Superior temporal gyrus (tissue), 1 donor: ENCODE measurements around the gene SLIT3.
"Not testable (repeated sequence)": the region's sequence is repeated elsewhere in the genome, so short reads cannot be mapped to it uniquely, and the experiment has no call there.

Experiments used
- DNase-seq: peaks from one replicate; pipeline ENCODE4 v3.0.0-alpha.2; 2016; ENCODE audit errors: extremely low spot score

Gene SLIT3

GRCh38 chr5:168646335-168646734 is 654.6 kb downstream of the SLIT3 start:
- no peak for DNase-seq

- no peak for DNase-seq
Observed at GRCh38 chr5:168645195-168645594, 655.7 kb downstream of the SLIT3 start.

- DNase-seq, result no peak
Observed at GRCh38 chr5:168642019-168642418, 658.9 kb downstream of the SLIT3 start.

- DNase-seq, result not testable (repeated sequence)
Observed at GRCh38 chr5:168638846-168639245, 662.1 kb downstream of the SLIT3 start.

GRCh38 chr5:168637793-168638192 is 663.1 kb downstream of the SLIT3 start:
- no peak for DNase-seq

- no peak for DNase-seq
Observed at GRCh38 chr5:168637281-168637680, 663.7 kb downstream of the SLIT3 start.

- not testable (repeated sequence) for DNase-seq
Observed at GRCh38 chr5:168630958-168631357, 670.0 kb downstream of the SLIT3 start.

GRCh38 chr5:168624850-168625364 is 676.0 kb downstream of the SLIT3 start:
- DNase-seq, result no peak

GRCh38 chr5:168620807-168621206 is 680.1 kb downstream of the SLIT3 start:
- no peak for DNase-seq

- DNase-seq, result no peak
Observed at GRCh38 chr5:168614661-168615060, 686.3 kb downstream of the SLIT3 start.

GRCh38 chr5:168613996-168614395 is 686.9 kb downstream of the SLIT3 start:
- DNase-seq, result no peak

GRCh38 chr5:168613396-168613795 is 687.5 kb downstream of the SLIT3 start:
- DNase-seq, result no peak

GRCh38 chr5:168612996-168613395 is 687.9 kb downstream of the SLIT3 start:
- DNase-seq, result no peak

GRCh38 chr5:168612123-168612522 is 688.8 kb downstream of the SLIT3 start:
- DNase-seq, result no peak
